Measurements from ENCODE around the gene LHX2.

Gene LHX2

GRCh38 chr9:124030969-124031451, 19.4 kb downstream of the LHX2 start:
- Mint-ChIP-seq H3K27me3 (peaks cover 38% of the 10 kb centered on the region), H3K4me3 (no peak overlapping the region), H3K9me3 (ENCODE audit: low read depth) (no peaks in the 10 kb centered on the region)

GRCh38 chr9:124032247-124032646, 20.7 kb downstream of the LHX2 start:
- Mint-ChIP-seq H3K27ac (no peak overlapping the region), H3K4me1 (ENCODE audit: low read depth) (peaks cover 6% of the 10 kb centered on the region), H3K36me3 (no peaks in the 10 kb centered on the region), H3K9me3 (ENCODE audit: low read depth) (no peaks in the 10 kb centered on the region), H3K27me3 (peaks cover 41% of the 10 kb centered on the region), H3K4me3 (no peak overlapping the region)

More at GRCh38 chr9:124030969-124031451, 19.4 kb downstream of the LHX2 start:
- Mint-ChIP-seq H3K36me3 (no peaks in the 10 kb centered on the region), H3K27ac (no peak overlapping the region), H3K4me1 (ENCODE audit: low read depth) (peaks cover 6% of the 10 kb centered on the region)

- peaks cover 6% of the 10 kb centered on the region for H3K4me1 Mint-ChIP-seq (ENCODE audit: low read depth)
- no peak overlapping the region for H3K4me3 Mint-ChIP-seq
- no peaks in the 10 kb centered on the region for H3K36me3 Mint-ChIP-seq
- H3K9me3 Mint-ChIP-seq (ENCODE audit: low read depth), result no peaks in the 10 kb centered on the region
- peaks cover 45% of the 10 kb centered on the region for H3K27me3 Mint-ChIP-seq
- no peak overlapping the region for H3K27ac Mint-ChIP-seq
Measured at GRCh38 chr9:124033348-124033747, 21.8 kb downstream of the LHX2 start.

GRCh38 chr9:124033967-124034366, 22.4 kb downstream of the LHX2 start:
- Mint-ChIP-seq H3K4me3 (no peak overlapping the region), H3K27ac (no peak overlapping the region), H3K27me3 (peaks cover 43% of the 10 kb centered on the region), H3K36me3 (peaks cover under 1% of the 10 kb centered on the region), H3K4me1 (ENCODE audit: low read depth) (peaks cover 6% of the 10 kb centered on the region), H3K9me3 (ENCODE audit: low read depth) (no peaks in the 10 kb centered on the region)

- H3K27ac Mint-ChIP-seq, result no peak overlapping the region
- peaks cover 4% of the 10 kb centered on the region for H3K36me3 Mint-ChIP-seq
- no peak overlapping the region for H3K4me3 Mint-ChIP-seq
- H3K27me3 Mint-ChIP-seq, result peaks cover 51% of the 10 kb centered on the region
- H3K4me1 Mint-ChIP-seq (ENCODE audit: low read depth), result peaks cover 6% of the 10 kb centered on the region
- H3K9me3 Mint-ChIP-seq (ENCODE audit: low read depth), result no peaks in the 10 kb centered on the region
Measured at GRCh38 chr9:124035001-124035650, 23.6 kb downstream of the LHX2 start.

GRCh38 chr9:124036578-124036977, 25.0 kb downstream of the LHX2 start:
- no peak overlapping the region for H3K27ac Mint-ChIP-seq
- H3K4me1 Mint-ChIP-seq (ENCODE audit: low read depth), result peaks cover 11% of the 10 kb centered on the region
- no peak overlapping the region for H3K4me3 Mint-ChIP-seq
- H3K9me3 Mint-ChIP-seq (ENCODE audit: low read depth), result no peaks in the 10 kb centered on the region
- peaks cover 4% of the 10 kb centered on the region for H3K36me3 Mint-ChIP-seq
- peaks cover 51% of the 10 kb centered on the region for H3K27me3 Mint-ChIP-seq

- Mint-ChIP-seq H3K27me3 (peaks cover 54% of the 10 kb centered on the region), H3K9me3 (ENCODE audit: low read depth) (no peaks in the 10 kb centered on the region), H3K27ac (no peak overlapping the region), H3K36me3 (peaks cover 4% of the 10 kb centered on the region), H3K4me1 (ENCODE audit: low read depth) (peaks cover 10% of the 10 kb centered on the region), H3K4me3 (no peak overlapping the region)
Measured at GRCh38 chr9:124037790-124038189, 26.2 kb downstream of the LHX2 start.

- no peak overlapping the region for H3K4me3 Mint-ChIP-seq
- H3K4me1 Mint-ChIP-seq (ENCODE audit: low read depth), result peaks cover 9% of the 10 kb centered on the region
- H3K27me3 Mint-ChIP-seq, result peaks cover 52% of the 10 kb centered on the region
- H3K27ac Mint-ChIP-seq, result no peak overlapping the region
- no peaks in the 10 kb centered on the region for H3K9me3 Mint-ChIP-seq (ENCODE audit: low read depth)
- peaks cover 4% of the 10 kb centered on the region for H3K36me3 Mint-ChIP-seq
Measured at GRCh38 chr9:124038239-124038638, 26.7 kb downstream of the LHX2 start.

- Mint-ChIP-seq H3K4me3 (no peak overlapping the region), H3K27me3 (peaks cover 47% of the 10 kb centered on the region), H3K9me3 (ENCODE audit: low read depth) (no peaks in the 10 kb centered on the region), H3K27ac (no peak overlapping the region), H3K36me3 (peaks cover 4% of the 10 kb centered on the region), H3K4me1 (ENCODE audit: low read depth) (peaks cover 9% of the 10 kb centered on the region)
Measured at GRCh38 chr9:124038790-124039633, 27.4 kb downstream of the LHX2 start.

- Mint-ChIP-seq H3K4me3 (peak overlapping the region; percentile 67), H3K9me3 (ENCODE audit: low read depth) (no peaks in the 10 kb centered on the region), H3K36me3 (peaks cover 4% of the 10 kb centered on the region), H3K27ac (peak overlapping the region; percentile 22), H3K27me3 (peaks cover 47% of the 10 kb centered on the region), H3K4me1 (ENCODE audit: low read depth) (peaks cover 10% of the 10 kb centered on the region)
Measured at GRCh38 chr9:124040186-124040931, 28.8 kb downstream of the LHX2 start.

GRCh38 chr9:124040935-124041816, 29.6 kb downstream of the LHX2 start:
- Mint-ChIP-seq H3K4me1 (ENCODE audit: low read depth) (peaks cover 10% of the 10 kb centered on the region), H3K27ac (no peak overlapping the region), H3K4me3 (peak overlapping the region; percentile 46), H3K27me3 (peaks cover 44% of the 10 kb centered on the region), H3K36me3 (peaks cover 4% of the 10 kb centered on the region), H3K9me3 (ENCODE audit: low read depth) (no peaks in the 10 kb centered on the region)

GRCh38 chr9:124041817-124042116, 30.2 kb downstream of the LHX2 start:
- Mint-ChIP-seq H3K27ac (no peak overlapping the region), H3K36me3 (peaks cover 4% of the 10 kb centered on the region), H3K9me3 (ENCODE audit: low read depth) (no peaks in the 10 kb centered on the region), H3K4me1 (ENCODE audit: low read depth) (peaks cover 10% of the 10 kb centered on the region), H3K27me3 (peaks cover 44% of the 10 kb centered on the region), H3K4me3 (peak overlapping the region; percentile 46)

- peaks cover 4% of the 10 kb centered on the region for H3K36me3 Mint-ChIP-seq
- no peak overlapping the region for H3K4me3 Mint-ChIP-seq
- H3K27me3 Mint-ChIP-seq, result peaks cover 48% of the 10 kb centered on the region
- peaks cover 10% of the 10 kb centered on the region for H3K4me1 Mint-ChIP-seq (ENCODE audit: low read depth)
- H3K27ac Mint-ChIP-seq, result no peak overlapping the region
- no peaks in the 10 kb centered on the region for H3K9me3 Mint-ChIP-seq (ENCODE audit: low read depth)
Measured at GRCh38 chr9:124042201-124042721, 30.7 kb downstream of the LHX2 start.

GRCh38 chr9:124044448-124044847, 32.9 kb downstream of the LHX2 start:
- Mint-ChIP-seq H3K27ac (no peak overlapping the region), H3K4me3 (no peak overlapping the region), H3K9me3 (ENCODE audit: low read depth) (no peaks in the 10 kb centered on the region), H3K4me1 (ENCODE audit: low read depth) (peaks cover 10% of the 10 kb centered on the region), H3K36me3 (no peaks in the 10 kb centered on the region), H3K27me3 (peaks cover 43% of the 10 kb centered on the region)
